DMS153 (cell line): ENCODE results near the gene CPA5.
A peak's percentile ranks its signal among the peaks of the same experiment; 100 is the strongest.
"Not testable (repeated sequence)": the region's sequence is repeated elsewhere in the genome, so short reads cannot be mapped to it uniquely, and the experiment has no call there.

ENCODE experiments used
- DNase-seq: peaks from one replicate; lab custom pipeline; 2025; lab: John Stamatoyannopoulos, UW

CPA5 gene

GRCh38 chr7:130344271-130344866 lies at the start of gene CPA5:
Gene CPA5, plus strand, starts transcription at chr7:130344816. Its CDS starts 1,670 bp downstream, at chr7:130346486.
- no peak for DNase-seq

GRCh38 chr7:130296221-130296951 lies 48.2 kb upstream of the CPA5 start:
- no peak for DNase-seq

- DNase-seq: peak; percentile 64
These were observed 46.7 kb upstream of the CPA5 start for GRCh38 chr7:130297628-130298543.

- DNase-seq: no peak
These were observed 45.9 kb upstream of the CPA5 start for GRCh38 chr7:130298544-130299326.

GRCh38 chr7:130299866-130300265 lies 44.8 kb upstream of the CPA5 start:
- DNase-seq: no peak

GRCh38 chr7:130301501-130302020 lies 43.1 kb upstream of the CPA5 start:
- no peak for DNase-seq

GRCh38 chr7:130302649-130303048 lies 42.0 kb upstream of the CPA5 start:
- no peak for DNase-seq

GRCh38 chr7:130303127-130303526 lies 41.5 kb upstream of the CPA5 start:
- no peak for DNase-seq

- DNase-seq: no peak
These were observed 41.1 kb upstream of the CPA5 start for GRCh38 chr7:130303551-130303950.

- no peak for DNase-seq
These were observed 40.6 kb upstream of the CPA5 start for GRCh38 chr7:130303982-130304381.

GRCh38 chr7:130304878-130305277 lies 39.7 kb upstream of the CPA5 start:
- no peak for DNase-seq

GRCh38 chr7:130305433-130306042 lies 39.1 kb upstream of the CPA5 start:
- DNase-seq: no peak

GRCh38 chr7:130309986-130310385 lies 34.6 kb upstream of the CPA5 start:
- DNase-seq: no peak

GRCh38 chr7:130314305-130314704 lies 30.3 kb upstream of the CPA5 start:
- no peak for DNase-seq

GRCh38 chr7:130319541-130319940 lies 25.1 kb upstream of the CPA5 start:
- DNase-seq: no peak

GRCh38 chr7:130321542-130322229 lies 22.9 kb upstream of the CPA5 start:
- DNase-seq: not testable (repeated sequence)

GRCh38 chr7:130322615-130323014 lies 22.0 kb upstream of the CPA5 start:
- DNase-seq: peak; percentile 20

- no peak for DNase-seq
These were observed 20.2 kb upstream of the CPA5 start for GRCh38 chr7:130324306-130324943.

GRCh38 chr7:130329681-130330080 lies 14.9 kb upstream of the CPA5 start:
- no peak for DNase-seq
